GM12878 (cell line): Measurements from ENCODE around the gene GABBR2. TPM values are rescaled to one million over a fixed set of nuclear protein-coding genes. Genes with fewer than 3 reads are reported as not detected.

ENCODE experiments used
- CEBPZ ChIP-seq: fragments of 150-350 bp; IDR thresholded peaks from 2 replicates; pipeline ENCODE4 v1.6.1; 2016; ENCODE audit warnings: low read depth, low read length
- CHD2 ChIP-seq: IDR thresholded peaks from 2 replicates; pipeline ENCODE4 v1.6.1; 2011; ENCODE audit warnings: low read depth, low read length, improper control_type of control experiment, borderline replicate concordance
- GABPA ChIP-seq: IDR thresholded peaks from 2 replicates; pipeline ENCODE4 v1.6.1; 2014; ENCODE audit warnings: antibody characterized with exemption, low read depth, mild to moderate bottlenecking, inconsistent platforms
- IKZF2 ChIP-seq, 2 experiments: fragments of 450-650 bp; IDR thresholded peaks; 2 replicates each; pipeline ENCODE4 v1.6.1; 2017; ENCODE audit warnings: mild to moderate bottlenecking in 2 of 2, moderate library complexity in 2 of 2
- IRF5 ChIP-seq: fragments of 450-650 bp; IDR thresholded peaks from 2 replicates; pipeline ENCODE4 v1.6.1; 2017; ENCODE audit warnings: borderline replicate concordance
- KDM1A ChIP-seq: fragments of 200-600 bp; sonication (generic); IDR thresholded peaks from 2 replicates; pipeline ENCODE4 v1.6.1; 2016; ENCODE audit warnings: borderline replicate concordance
- PML ChIP-seq: IDR thresholded peaks from 2 replicates; pipeline ENCODE4 v1.6.1; 2012; ENCODE audit warnings: low read length, inconsistent platforms
- SP1 ChIP-seq: IDR thresholded peaks from one replicate; pipeline ENCODE4 v1.6.1; 2011; ENCODE audit warnings: low read depth, low read length
- USF1 ChIP-seq: IDR thresholded peaks from 2 replicates; pipeline ENCODE4 v1.6.1; 2011; ENCODE audit warnings: borderline replicate concordance, low read depth, mild to moderate bottlenecking, moderate library complexity, mixed read lengths, low read length; ENCODE audit not compliant: insufficient read depth; ENCODE audit errors: extremely low read length
- ZBTB40 ChIP-seq: fragments of 450-650 bp; IDR thresholded peaks from 2 replicates; pipeline ENCODE4 v1.6.1; 2016; ENCODE audit warnings: mild to moderate bottlenecking, moderate library complexity, borderline replicate concordance
- ZNF274 ChIP-seq: IDR thresholded peaks from one replicate; pipeline ENCODE4 v1.8.0; 2011; ENCODE audit not compliant: insufficient read length, insufficient read depth
- polyA plus RNA-seq, 11 experiments: library from polyadenylated mRNA; depleted of rRNA in 4 of 11; unstranded in 6 of 11; stranded (reverse) in 5 of 11; fragments of >200 nt; fragmentation: Nextera tagmentation in 4 of 11; fragmentation: Illumina TruSeq in 1 of 11; extraction: Ambion mirVana in 4 of 11; extraction: Trizol in 1 of 11; gene quantifications; 1 replicate in 1 of 11; 2 replicates in 10 of 11; pipeline versions ENCODE4 v1.2.1 to v1.2.3, GENCODE V29; 2011 to 2016; ENCODE audit warnings: inconsistent platforms in 2 of 11, missing spikeins in 2 of 11, low read depth in 1 of 11
- total RNA-seq, 4 experiments: library from RNA; depleted of rRNA in 3 of 4; stranded (reverse); fragments of >200 nt in 3 of 4; fragmentation: Illumina TruSeq in 1 of 4; extraction: Trizol in 1 of 4; gene quantifications; 2 replicates each; pipeline versions ENCODE4 v1.2.1 to v1.2.3, GENCODE V29; 2013 to 2021

The GABBR2 gene
- total and polyA plus RNA-seq, 10 of the 15 experiments (the other 5 are each of a cell fraction or from before 2014, with no cell fraction given): 0.02 to 2.2 (median 0.06) TPM; not detected in 2

GRCh38 chr9:98691890-98692289 is 16.8 kb downstream of the GABBR2 start (continued):
- no peak for TF ChIP-seq ZBTB40
- no peak for TF ChIP-seq IRF5
- TF ChIP-seq CHD2: no peak
- no peak for TF ChIP-seq ZNF274
- TF ChIP-seq CEBPZ: no peak
- TF ChIP-seq USF1: no peak
- TF ChIP-seq IKZF2 (IDR thresholded peaks at IDR 0.05): no peak
- TF ChIP-seq GABPA: no peak
- no peak for TF ChIP-seq PML
- TF ChIP-seq SP1: no peak
- TF ChIP-seq KDM1A: no peak
